ENCODE data around the gene SRP19.

DNA sequence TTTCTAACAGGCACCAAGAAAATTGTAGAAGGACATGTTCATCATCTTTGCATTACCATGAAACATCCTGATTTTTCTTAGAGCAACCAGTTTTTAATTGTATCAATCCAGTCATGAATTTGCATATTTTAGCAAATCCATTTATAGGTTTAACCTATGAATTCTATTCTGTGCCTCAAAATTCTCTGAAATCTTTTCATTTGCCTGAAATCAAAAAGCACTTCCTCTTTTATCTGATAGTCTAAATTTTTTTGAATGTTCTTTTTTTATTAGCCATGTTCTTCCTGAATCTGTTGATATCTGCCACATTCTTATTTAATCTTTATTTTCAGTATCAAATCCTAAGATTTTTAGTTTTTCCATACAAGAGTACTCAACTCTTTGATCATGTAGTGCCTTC lies 36.9 kb upstream of the SRP19 start:
- TF ChIP-seq, protein P1, sequence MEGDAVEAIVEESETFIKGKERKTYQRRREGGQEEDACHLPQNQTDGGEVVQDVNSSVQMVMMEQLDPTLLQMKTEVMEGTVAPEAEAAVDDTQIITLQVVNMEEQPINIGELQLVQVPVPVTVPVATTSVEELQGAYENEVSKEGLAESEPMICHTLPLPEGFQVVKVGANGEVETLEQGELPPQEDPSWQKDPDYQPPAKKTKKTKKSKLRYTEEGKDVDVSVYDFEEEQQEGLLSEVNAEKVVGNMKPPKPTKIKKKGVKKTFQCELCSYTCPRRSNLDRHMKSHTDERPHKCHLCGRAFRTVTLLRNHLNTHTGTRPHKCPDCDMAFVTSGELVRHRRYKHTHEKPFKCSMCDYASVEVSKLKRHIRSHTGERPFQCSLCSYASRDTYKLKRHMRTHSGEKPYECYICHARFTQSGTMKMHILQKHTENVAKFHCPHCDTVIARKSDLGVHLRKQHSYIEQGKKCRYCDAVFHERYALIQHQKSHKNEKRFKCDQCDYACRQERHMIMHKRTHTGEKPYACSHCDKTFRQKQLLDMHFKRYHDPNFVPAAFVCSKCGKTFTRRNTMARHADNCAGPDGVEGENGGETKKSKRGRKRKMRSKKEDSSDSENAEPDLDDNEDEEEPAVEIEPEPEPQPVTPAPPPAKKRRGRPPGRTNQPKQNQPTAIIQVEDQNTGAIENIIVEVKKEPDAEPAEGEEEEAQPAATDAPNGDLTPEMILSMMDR (IDR thresholded peaks at IDR 0.05): no peak
- TF ChIP-seq POLR2A (IDR thresholded peaks at IDR 0.05): no peak

All from adrenal gland (tissue), 5 donors.